NCI-H128 (cell line): ENCODE data around the gene TNIP2.

Experiments used
- DNase-seq: peaks from one replicate; lab custom pipeline; 2025; ENCODE audit not compliant: unreplicated experiment; lab: John Stamatoyannopoulos, UW

TNIP2 gene

GRCh38 chr4:2755821-2756690 is at the start of gene TNIP2:
Gene TNIP2, minus strand, starts transcription at chr4:2756336. Its CDS starts 47 bp downstream, at chr4:2756289.
- DNase-seq: no peak

- no peak for DNase-seq
Observed at GRCh38 chr4:2804973-2805501, 48.9 kb upstream of the TNIP2 start.

- DNase-seq: no peak
Observed at GRCh38 chr4:2804449-2804972, 48.4 kb upstream of the TNIP2 start.

- DNase-seq: no peak
Observed at GRCh38 chr4:2803624-2804448, 47.7 kb upstream of the TNIP2 start.

GRCh38 chr4:2802618-2803531 is 46.7 kb upstream of the TNIP2 start:
- no peak for DNase-seq

GRCh38 chr4:2800691-2801596 is 44.8 kb upstream of the TNIP2 start:
- no peak for DNase-seq

- no peak for DNase-seq
Observed at GRCh38 chr4:2799971-2800690, 44.0 kb upstream of the TNIP2 start.

GRCh38 chr4:2799224-2799911 is 43.2 kb upstream of the TNIP2 start:
- no peak for DNase-seq

- DNase-seq: no peak
Observed at GRCh38 chr4:2798399-2799223, 42.5 kb upstream of the TNIP2 start.

- DNase-seq: no peak
Observed at GRCh38 chr4:2797545-2798305, 41.6 kb upstream of the TNIP2 start.

- DNase-seq: no peak
Observed at GRCh38 chr4:2796849-2797544, 40.9 kb upstream of the TNIP2 start.

- no peak for DNase-seq
Observed at GRCh38 chr4:2795893-2796848, 40.0 kb upstream of the TNIP2 start.

GRCh38 chr4:2795300-2795892 is 39.3 kb upstream of the TNIP2 start:
- DNase-seq: no peak

- DNase-seq: no peak
Observed at GRCh38 chr4:2794486-2795299, 38.6 kb upstream of the TNIP2 start.
